ENCODE measurements around the gene C12orf57. TPM values are rescaled to one million over a fixed set of nuclear protein-coding genes. Genes with fewer than 3 reads are reported as not detected.

Gene C12orf57
- total and polyA plus RNA-seq, 2 of the 8 experiments (the other 6 are each of a cell fraction or from before 2014, with no cell fraction given), result 174 to 993 TPM

- Histone ChIP-seq H3K27me3 (replicated peaks in 1 of 4; ENCODE audit: control insufficient read depth in 3 of 4, extremely low read depth in 1 of 4, insufficient read depth in 3 of 4, low read length in 3 of 4) (no peaks in the 10 kb centered on the region), H4K20me1 (replicated peaks in 1 of 2; ENCODE audit: control insufficient read depth in 1 of 2, insufficient read depth in 2 of 2, low read length in 2 of 2) (peaks cover 6 to 9% of the 10 kb centered on the region in 2 experiments), H2BK12ac (ENCODE audit: low read depth, low read length) (no peak overlapping the region), H4K5ac (ENCODE audit: insufficient read length, low read depth, low read length) (no peak overlapping the region), H3K23ac (ENCODE audit: insufficient read length) (no peak overlapping the region), H3K79me1 (ENCODE audit: low read depth, low read length) (0 out of 2 replicates have a peak, but pooled peaks cover 2% of the 10 kb centered on the region), H2BK120ac (replicated peaks; ENCODE audit: low read depth, low read length) (no peak overlapping the region), H3K4me2 (ENCODE audit: insufficient read depth in 1 of 2, low read depth in 2 of 2, low read length in 2 of 2) (no peak overlapping the region), H3K36me3 (ENCODE audit: control insufficient read depth in 2 of 4, insufficient read depth in 4 of 4, low read length in 3 of 4) (peaks cover 27 to 87% (median 53%) of the 10 kb centered on the region in 4 experiments), H2AK5ac (ENCODE audit: low read depth, low read length) (no peak overlapping the region), H4K8ac (ENCODE audit: extremely low read depth, insufficient read depth, low read length) (no peak overlapping the region), H3K9ac (replicated peaks in 1 of 4; ENCODE audit: extremely low read depth in 1 of 4, low read depth in 3 of 4, low read length in 3 of 4) (no peak overlapping the region), H3K23me2 (ENCODE audit: low read depth, low read length) (no peaks in the 10 kb centered on the region), H3K4me3 (ENCODE audit: extremely low read depth in 1 of 4, insufficient read depth in 2 of 4, low read depth in 3 of 4, low read length in 4 of 4) (no peak overlapping the region), H2BK15ac (ENCODE audit: low read length) (no peak overlapping the region), H3K56ac (replicated peaks; ENCODE audit: insufficient read length, low read depth, low read length) (no peak overlapping the region), H3K9me3 (ENCODE audit: insufficient read depth in 2 of 2, low read depth in 1 of 2, low read length in 1 of 2) (no peaks in the 10 kb centered on the region), H2BK5ac (ENCODE audit: low read depth, low read length) (no peak overlapping the region), H2BK20ac (ENCODE audit: low read length) (no peak overlapping the region), H4K91ac (replicated peaks; ENCODE audit: insufficient read length, low read length) (no peak overlapping the region), H3K18ac (ENCODE audit: extremely low read depth, low read length) (no peak overlapping the region), H3K14ac (ENCODE audit: insufficient read length) (no peak overlapping the region), H3K4ac (replicated peaks; ENCODE audit: insufficient read length, low read depth, low read length) (no peak overlapping the region), H2AFZ (ENCODE audit: low read length) (no peak overlapping the region), H3K4me1 (replicated peaks in 1 of 4; ENCODE audit: control insufficient read depth in 3 of 4, insufficient read depth in 4 of 4, low read length in 3 of 4) (peaks cover 0 to 6% (median under 1%) of the 10 kb centered on the region in 4 experiments; a peak in 2 of 7 replicates), H3K27ac (ENCODE audit: low read depth, low read length) (no peak overlapping the region), H3K79me2 (ENCODE audit: control insufficient read depth in 1 of 2, insufficient read depth in 2 of 2, low read length in 2 of 2) (no peaks in the 10 kb centered on the region)
- TF ChIP-seq BCL11A (IDR thresholded peaks at IDR 0.05; ENCODE audit: low read depth in 2 of 2, low read length in 2 of 2) (no peak), POLR2A (IDR thresholded peaks at IDR 0.05; ENCODE audit: control extremely low read depth in 1 of 2, low read depth in 2 of 2, low read length in 2 of 2) (peak in 1 of 2 experiments; percentile 8; a peak in 1 of 3 replicates)
- WGBS, 2 experiments (ENCODE audit: extremely low coverage in 1 of 2, insufficient coverage in 1 of 2, insufficient read length in 1 of 2, insufficient replicate concordance in 2 of 2, low coverage in 1 of 2, low lambda C conversion rate in 2 of 2, missing lambda C conversion rate in 1 of 2), result 96% methylated on average over 6 of the region's 6 CpGs; no CpG with 5 or more reads in 1 of the 2 experiments
- FAIRE-seq (no peak), DNase-seq (ENCODE audit: low read depth in 1 of 2, low spot score in 2 of 2) (no peak)
- ChIA-PET CTCF (ENCODE audit: partially characterized antibody) (interaction anchor here (0.8 to 1.4 kb wide), 3 partner anchors 13 to 112 kb away, joined by 3 to 4 read pairs (median 3); no protein-coding TSS in a partner anchor), POLR2A (ENCODE audit: partially characterized antibody) (interaction anchor here (1.1 to 30.5 kb wide), 10 partner anchors 10 to 151 kb away, joined by 3 to 1596 read pairs (median 4); partner anchors contain the start of genes ATN1, C12orf57, CLSTN3 and PTPN6)
Observed at GRCh38 chr12:6979021-6979420, 35.2 kb downstream of the C12orf57 start.

Data from H1 (cell line).